Measurements from ENCODE around the gene USP35.
A peak's percentile ranks its signal among the peaks of the same experiment; 100 is the strongest.
"Not testable (repeated sequence)": the region's sequence is repeated elsewhere in the genome, so short reads cannot be mapped to it uniquely, and the experiment has no call there.

Gene USP35

DNA sequence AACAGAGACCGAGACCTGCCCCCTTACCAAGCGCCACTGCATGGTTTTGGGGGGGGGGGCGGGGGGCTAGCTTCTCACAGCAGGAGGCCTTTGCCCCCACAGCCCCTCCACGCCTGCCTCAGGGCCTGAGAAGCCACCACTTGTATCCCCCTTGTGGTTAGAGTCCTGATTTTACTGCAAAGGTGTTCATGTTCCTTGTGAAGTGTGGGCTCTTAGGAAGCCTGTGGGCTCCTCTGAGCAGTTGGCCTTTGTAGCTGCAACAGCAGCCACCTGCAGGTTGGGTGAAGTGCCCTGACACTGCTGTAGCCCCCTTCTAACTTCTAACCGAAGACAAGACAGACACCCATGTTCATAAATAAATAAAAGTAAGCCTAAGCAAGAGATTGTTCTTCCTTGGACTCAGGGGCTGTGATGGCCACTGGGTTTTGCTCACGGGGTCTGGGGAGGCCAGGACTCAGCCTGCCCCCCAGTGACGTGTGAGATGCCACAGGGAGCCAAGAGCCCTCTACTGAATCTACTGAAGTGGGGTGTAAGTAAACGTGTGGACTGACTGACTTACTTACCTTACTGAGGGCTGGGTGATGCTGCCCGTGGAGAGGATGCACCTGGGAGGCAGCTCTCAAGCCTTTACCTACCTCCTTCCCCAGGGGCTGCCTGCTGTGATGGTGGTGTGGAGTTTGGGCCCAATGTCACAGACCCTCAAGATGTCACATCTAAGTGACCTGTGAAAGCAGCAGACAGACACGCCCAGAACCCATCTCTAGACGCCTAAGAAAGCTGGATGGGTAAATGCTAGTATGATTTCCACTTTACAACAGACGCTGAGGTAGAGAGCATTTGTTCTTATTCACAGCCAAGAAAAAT, 25.8 kb downstream of the USP35 start:
- no peak for DNase-seq (ENCODE audit: low read depth in 2 of 2)

- no peak for DNase-seq (ENCODE audit: low read depth in 2 of 2)
Measured at GRCh38 chr11:78216021-78216420, 27.3 kb downstream of the USP35 start.

- DNase-seq (ENCODE audit: low read depth in 2 of 2) = no peak
Measured at GRCh38 chr11:78216571-78217287, 28.0 kb downstream of the USP35 start.

DNA sequence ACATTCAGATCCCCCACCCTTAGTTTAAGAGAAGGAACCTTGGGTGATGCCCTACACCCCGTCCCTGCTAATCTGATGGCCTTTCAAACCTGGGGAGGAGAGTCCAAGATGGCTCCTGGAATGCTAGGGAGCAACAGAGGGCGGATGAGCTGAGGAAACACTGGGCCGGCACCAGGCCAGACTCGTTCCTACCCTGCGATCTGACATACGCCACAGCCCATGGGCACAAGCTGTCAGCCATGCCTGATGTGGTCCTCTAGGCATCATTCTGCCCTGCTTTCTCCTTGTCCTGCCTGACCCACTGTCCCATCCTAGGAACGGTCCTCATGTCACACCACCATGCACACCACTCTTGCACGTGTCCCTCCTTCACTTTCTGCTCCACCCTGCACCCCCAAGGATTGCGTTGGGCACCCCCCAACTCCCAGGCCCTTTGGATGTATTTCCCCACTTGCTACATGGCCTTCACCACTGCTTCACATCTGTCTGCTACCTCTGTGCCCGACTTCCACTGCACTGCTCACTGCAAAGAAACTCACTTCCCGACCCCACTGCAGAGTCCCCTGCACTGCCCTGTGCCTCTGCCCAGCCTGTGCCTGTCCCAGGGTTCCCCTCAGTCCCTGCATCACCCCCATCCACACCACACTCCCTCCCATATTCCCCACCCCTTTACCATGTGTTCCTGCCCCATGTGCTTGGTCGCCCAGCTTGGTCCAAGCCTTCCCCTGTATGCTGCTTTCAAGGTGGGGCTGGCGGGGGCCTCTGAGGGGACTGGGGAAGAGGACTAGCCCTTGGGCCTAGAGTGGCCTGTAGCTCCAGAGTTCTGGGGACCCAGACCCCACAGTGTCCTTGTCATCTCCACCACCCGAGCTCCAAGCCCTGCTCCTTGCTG, 29.2 kb downstream of the USP35 start:
- DNase-seq (ENCODE audit: low read depth in 2 of 2) = no peak

GRCh38 chr11:78218707-78219492, 30.2 kb downstream of the USP35 start:
- no peak for DNase-seq (ENCODE audit: low read depth in 2 of 2)

GRCh38 chr11:78219493-78220217, 30.9 kb downstream of the USP35 start:
- no peak for DNase-seq (ENCODE audit: low read depth in 2 of 2)

DNA sequence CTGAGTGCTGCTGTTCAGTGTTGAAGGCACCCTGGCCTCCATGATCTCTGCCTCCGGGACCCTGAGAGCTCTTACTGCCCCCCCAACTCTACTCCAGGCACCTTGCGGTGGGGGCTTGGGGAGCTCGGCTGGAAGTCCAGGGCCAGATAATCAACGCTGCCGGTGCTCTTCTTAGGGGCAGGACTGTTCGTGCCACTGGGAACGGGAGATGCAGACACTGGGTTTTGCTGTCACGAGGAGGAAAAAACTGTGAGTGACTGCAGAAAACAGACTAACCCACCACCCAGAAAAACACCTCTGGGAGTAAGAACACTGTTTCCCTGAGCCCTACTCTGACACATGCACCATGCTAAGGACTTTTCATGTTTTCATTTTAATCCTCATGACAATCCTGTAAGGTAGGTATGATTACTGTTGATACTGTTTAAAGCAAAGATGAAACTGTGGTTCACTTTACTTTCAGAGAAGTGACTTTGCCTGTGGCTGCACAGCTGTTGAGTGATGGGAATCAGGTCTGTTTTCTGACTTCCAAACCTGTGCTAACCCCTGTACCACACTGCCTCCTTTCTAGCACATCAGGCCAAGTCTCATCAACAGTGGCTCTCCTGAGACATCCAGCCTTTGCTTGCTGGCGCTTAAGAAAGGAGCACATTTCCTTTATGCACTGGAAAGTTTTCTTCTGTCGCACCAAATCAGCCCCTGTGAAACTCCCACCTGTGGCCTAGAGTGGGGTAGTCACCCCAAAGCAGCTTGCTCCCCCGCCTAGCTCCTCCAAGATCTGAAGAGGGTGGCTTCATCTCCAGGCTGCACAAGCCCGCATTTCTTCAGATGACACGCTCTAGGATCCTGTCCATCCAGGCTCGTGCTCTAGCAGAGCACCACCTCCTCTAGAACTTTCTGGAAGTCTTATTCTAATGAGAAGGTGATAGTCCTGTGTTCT, 31.8 kb downstream of the USP35 start:
- no peak for DNase-seq (ENCODE audit: low read depth in 2 of 2)

DNA sequence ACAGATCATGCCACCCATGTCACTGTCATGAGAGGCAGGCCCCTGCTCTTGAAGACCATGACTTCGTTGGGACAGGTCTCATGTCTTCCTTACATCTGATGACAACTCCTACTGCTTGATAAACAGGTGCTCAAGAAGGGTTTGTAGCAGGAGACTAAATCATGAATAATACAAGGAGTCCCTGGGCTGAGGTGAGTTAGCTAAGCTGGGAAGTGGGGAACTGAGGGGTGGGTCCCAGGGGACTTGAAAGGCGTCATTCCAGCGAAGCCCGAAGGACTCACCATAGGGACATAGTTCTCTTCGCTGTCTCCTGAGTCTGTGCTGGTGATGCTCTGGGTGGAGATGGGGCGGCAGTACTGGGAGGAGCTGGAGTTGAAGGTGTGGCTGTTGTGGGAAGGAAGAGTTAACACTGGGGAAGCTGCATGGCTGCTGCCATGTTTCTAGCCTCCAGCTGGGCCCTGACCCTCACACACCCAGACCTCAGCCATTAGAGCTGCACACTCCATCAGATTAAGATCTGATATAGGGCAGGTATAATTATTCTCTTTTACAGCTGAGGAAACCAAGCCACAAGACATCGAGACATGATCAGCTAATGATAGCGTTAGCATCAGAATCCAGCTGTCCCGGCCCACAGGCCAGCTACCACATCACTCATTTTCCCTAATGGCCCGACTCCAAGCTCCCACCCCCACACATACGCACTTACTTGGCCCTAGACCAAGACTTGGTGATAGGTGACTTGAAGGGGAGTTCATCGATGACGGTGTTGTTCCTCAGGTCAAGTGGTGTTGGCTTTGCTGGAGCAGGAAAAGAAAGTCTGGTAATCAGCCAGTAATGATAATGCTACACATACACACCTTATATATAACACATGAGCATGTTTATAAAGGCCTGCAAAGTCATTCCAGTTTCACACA, 32.9 kb downstream of the USP35 start:
- DNase-seq (ENCODE audit: low read depth in 2 of 2) = no peak

GRCh38 chr11:78222726-78223125, 34.0 kb downstream of the USP35 start:
- DNase-seq (ENCODE audit: low read depth in 2 of 2) = not testable (repeated sequence)

DNA sequence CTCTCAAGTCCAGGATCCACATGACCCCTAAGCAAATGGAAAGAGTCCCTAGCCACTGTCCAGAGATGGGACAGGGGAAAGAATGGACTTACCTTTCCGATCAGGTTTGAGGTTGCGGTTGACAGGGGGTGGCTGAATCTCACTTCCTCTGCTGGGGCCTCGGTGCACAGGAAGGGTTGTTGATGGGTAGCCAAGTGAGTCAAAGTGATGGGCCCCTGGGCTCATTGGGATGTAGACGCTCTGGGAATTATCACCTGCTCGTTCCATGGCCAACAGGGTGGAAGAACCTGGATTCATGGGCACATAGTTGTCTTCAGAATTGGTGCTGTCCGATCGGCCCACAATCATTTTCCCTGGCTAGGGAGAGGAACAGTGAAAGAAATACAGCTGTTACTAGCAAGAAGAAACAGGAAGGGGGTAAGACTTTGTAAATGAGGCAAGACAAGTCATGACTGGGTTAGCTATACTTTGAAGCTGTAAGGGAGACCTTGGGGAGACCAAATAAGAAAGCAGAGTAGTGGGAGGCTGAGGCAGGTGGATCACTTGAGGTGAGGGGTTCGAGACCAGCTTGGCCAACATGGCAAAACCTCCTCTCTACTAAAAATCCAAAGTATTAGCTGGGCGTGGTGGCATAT, 34.7 kb downstream of the USP35 start:
- DNase-seq (ENCODE audit: low read depth in 2 of 2) = no peak

DNA sequence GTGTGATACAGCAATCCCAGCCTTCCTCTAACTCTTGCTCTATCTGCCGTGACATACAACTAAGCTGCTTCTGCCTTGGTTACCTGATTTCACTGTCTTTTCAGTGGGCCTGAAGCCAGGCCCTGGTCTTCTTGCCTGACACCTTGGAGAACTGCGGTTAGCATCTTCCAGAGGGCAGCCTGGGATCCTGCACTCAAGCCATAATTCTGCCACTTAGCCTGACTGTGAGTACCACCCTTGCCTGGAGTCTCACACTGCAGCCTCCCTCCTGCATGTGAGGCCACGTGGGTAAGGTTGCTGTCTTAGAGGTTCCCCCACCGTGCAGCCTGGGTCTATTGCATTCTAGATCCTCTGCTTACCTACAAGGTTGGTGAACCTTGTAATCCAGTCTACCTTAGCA, 35.8 kb downstream of the USP35 start:
- DNase-seq (ENCODE audit: low read depth in 2 of 2) = no peak

DNA sequence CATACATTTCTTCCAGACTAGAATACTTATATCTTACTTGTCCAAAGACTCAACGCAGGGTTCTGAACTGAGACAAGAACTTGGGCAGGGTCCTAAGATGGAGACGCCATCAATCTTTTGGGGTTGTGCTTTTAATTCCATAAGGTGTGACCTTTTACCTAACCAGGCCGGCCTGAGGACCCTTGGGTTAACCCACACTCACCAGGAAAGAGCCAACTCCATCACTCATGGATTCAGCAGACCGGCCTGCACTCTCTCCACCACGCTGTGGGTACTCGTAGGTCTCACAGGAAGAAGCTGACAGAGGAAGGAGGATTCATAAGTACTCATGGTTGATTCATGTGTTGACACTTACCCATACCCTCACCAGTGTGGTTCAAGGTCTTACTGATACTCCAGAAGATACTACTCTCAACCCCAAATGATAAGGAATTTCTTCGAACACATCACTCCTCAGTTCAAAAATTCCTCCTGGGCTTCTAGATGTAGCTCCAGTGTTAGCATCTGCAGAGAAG, 36.2 kb downstream of the USP35 start:
- no peak for DNase-seq (ENCODE audit: low read depth in 2 of 2)

- DNase-seq (ENCODE audit: low read depth in 2 of 2) = no peak
Measured at GRCh38 chr11:78226684-78227680, 38.3 kb downstream of the USP35 start.

GRCh38 chr11:78227921-78228320, 39.2 kb downstream of the USP35 start:
- DNase-seq (ENCODE audit: low read depth in 2 of 2) = no peak

- DNase-seq (ENCODE audit: low read depth in 2 of 2) = peak in 1 of 2 experiments; percentile 26
Measured at GRCh38 chr11:78228467-78228866, 39.7 kb downstream of the USP35 start.

DNA sequence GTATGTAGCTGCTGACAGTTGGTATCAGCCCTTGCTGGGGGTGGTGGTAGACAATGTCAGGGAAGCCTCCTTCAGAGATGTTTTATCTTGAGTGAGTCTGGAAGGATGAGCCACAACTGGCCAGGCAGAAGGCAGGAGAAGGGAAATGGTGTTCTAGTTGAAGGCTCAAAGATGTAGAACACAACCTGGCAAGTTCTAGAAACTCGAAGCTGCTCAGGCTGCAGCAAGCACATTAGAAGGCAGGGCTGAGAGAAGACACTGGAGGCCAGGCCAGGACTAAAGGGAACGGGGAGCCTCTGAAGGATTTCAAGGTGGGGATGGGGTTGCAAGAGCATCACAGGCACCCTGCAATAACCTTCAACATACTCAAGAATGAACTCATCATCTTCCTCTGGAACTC, 40.4 kb downstream of the USP35 start:
- no peak for DNase-seq (ENCODE audit: low read depth in 2 of 2)

Data from fibroblast of skin of left biceps (primary cell).